Measurements from ENCODE around the gene NBAS.
"Not testable (repeated sequence)": the region's sequence is repeated elsewhere in the genome, so short reads cannot be mapped to it uniquely, and the experiment has no call there.

The NBAS gene

GRCh38 chr2:15427987-15428386, 133.1 kb downstream of the NBAS start:
- in situ Hi-C loops (cut with MboI; ENCODE audit: low sequenced_read_pairs) = no loop called here

- in situ Hi-C loops (cut with MboI; ENCODE audit: low sequenced_read_pairs) = no loop called here
Measured at GRCh38 chr2:15426606-15427005, 134.5 kb downstream of the NBAS start.

- in situ Hi-C loops (cut with MboI; ENCODE audit: low sequenced_read_pairs) = no loop called here
Measured at GRCh38 chr2:15425712-15426111, 135.4 kb downstream of the NBAS start.

- in situ Hi-C loops (cut with MboI; ENCODE audit: low sequenced_read_pairs) = no loop called here
Measured at GRCh38 chr2:15421753-15422152, 139.4 kb downstream of the NBAS start.

- in situ Hi-C loops (cut with MboI; ENCODE audit: low sequenced_read_pairs) = no loop called here
Measured at GRCh38 chr2:15415748-15416147, 145.4 kb downstream of the NBAS start.

- in situ Hi-C loops (cut with MboI; ENCODE audit: low sequenced_read_pairs) = no loop called here
Measured at GRCh38 chr2:15412779-15413178, 148.4 kb downstream of the NBAS start.

- in situ Hi-C loops (cut with MboI; ENCODE audit: low sequenced_read_pairs) = no loop called here
Measured at GRCh38 chr2:15412309-15412708, 148.8 kb downstream of the NBAS start.

GRCh38 chr2:15410884-15411283, 150.2 kb downstream of the NBAS start:
- in situ Hi-C loops (cut with MboI; ENCODE audit: low sequenced_read_pairs) = no loop called here

- in situ Hi-C loops (cut with MboI; ENCODE audit: low sequenced_read_pairs) = no loop called here
Measured at GRCh38 chr2:15408759-15409158, 152.4 kb downstream of the NBAS start.

GRCh38 chr2:15407666-15408065, 153.5 kb downstream of the NBAS start:
- in situ Hi-C loops (cut with MboI; ENCODE audit: low sequenced_read_pairs) = no loop called here

- in situ Hi-C loops (cut with MboI; ENCODE audit: low sequenced_read_pairs) = not testable (repeated sequence)
Measured at GRCh38 chr2:15404511-15404910, 156.6 kb downstream of the NBAS start.

- in situ Hi-C loops (cut with MboI; ENCODE audit: low sequenced_read_pairs) = no loop called here
Measured at GRCh38 chr2:15400240-15400826, 160.8 kb downstream of the NBAS start.

GRCh38 chr2:15399241-15399640, 161.9 kb downstream of the NBAS start:
- in situ Hi-C loops (cut with MboI; ENCODE audit: low sequenced_read_pairs) = no loop called here

- in situ Hi-C loops (cut with MboI; ENCODE audit: low sequenced_read_pairs) = no loop called here
Measured at GRCh38 chr2:15391751-15392150, 169.4 kb downstream of the NBAS start.

GRCh38 chr2:15389895-15390294, 171.2 kb downstream of the NBAS start:
- in situ Hi-C loops (cut with MboI; ENCODE audit: low sequenced_read_pairs) = no loop called here

GRCh38 chr2:15389326-15389700, 171.8 kb downstream of the NBAS start:
- in situ Hi-C loops (cut with MboI; ENCODE audit: low sequenced_read_pairs) = no loop called here

GRCh38 chr2:15388406-15389325, 172.5 kb downstream of the NBAS start:
- in situ Hi-C loops (cut with MboI; ENCODE audit: low sequenced_read_pairs) = no loop called here

GRCh38 chr2:15385184-15385583, 175.9 kb downstream of the NBAS start:
- in situ Hi-C loops (cut with MboI; ENCODE audit: low sequenced_read_pairs) = no loop called here

- in situ Hi-C loops (cut with MboI; ENCODE audit: low sequenced_read_pairs) = no loop called here
Measured at GRCh38 chr2:15383695-15384350, 177.3 kb downstream of the NBAS start.

GRCh38 chr2:15378148-15378908, 182.8 kb downstream of the NBAS start:
- in situ Hi-C loops (cut with MboI; ENCODE audit: low sequenced_read_pairs) = no loop called here

- in situ Hi-C loops (cut with MboI; ENCODE audit: low sequenced_read_pairs) = no loop called here
Measured at GRCh38 chr2:15377202-15377601, 183.9 kb downstream of the NBAS start.
